Measurements from ENCODE around the gene EPHA8.

Gene EPHA8

GRCh38 chr1:22646384-22646783 is 83.1 kb downstream of the EPHA8 start:
- DNase-seq (ENCODE audit: low read depth): no peak

- DNase-seq (ENCODE audit: low read depth): no peak
Measured at GRCh38 chr1:22650089-22650693, 86.9 kb downstream of the EPHA8 start.

- no peak for DNase-seq (ENCODE audit: low read depth)
Measured at GRCh38 chr1:22651941-22652856, 88.9 kb downstream of the EPHA8 start.

DNA sequence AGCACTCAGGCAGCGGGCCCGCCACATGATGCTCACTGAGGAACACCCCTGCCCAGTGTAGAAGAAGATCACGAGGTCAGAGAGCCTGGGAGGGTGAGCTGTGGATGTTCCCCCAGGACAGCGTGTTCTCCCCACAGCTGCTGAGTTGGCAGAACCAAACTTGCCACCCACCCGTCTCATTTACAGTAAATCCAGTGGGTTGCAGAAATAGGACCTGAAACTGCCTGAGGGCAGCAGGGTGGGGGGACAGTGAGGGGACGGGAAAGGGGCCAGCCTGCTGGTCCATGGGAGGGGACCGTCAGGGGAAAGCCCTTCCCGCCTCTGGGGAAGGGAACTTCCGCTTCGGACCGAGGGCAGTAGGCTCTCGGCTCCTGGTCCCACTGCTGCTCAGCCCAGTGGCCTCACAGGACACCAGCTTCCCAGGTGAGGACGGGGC is 89.6 kb downstream of the EPHA8 start, which contains the start of gene C1QB:
Gene C1QB (plus strand): TSS at position 356 of the 436 bp plus-strand sequence. CDS start 6,227 bp downstream, outside the sequence.
- DNase-seq (ENCODE audit: low read depth): no peak

Measured in activated T-helper 1 cell treated with Interleukin-2 at 50 U/mL for 16 hours (primary cell).